ENCODE results near the gene KLRC1. TPM values are rescaled to one million over a fixed set of nuclear protein-coding genes. Genes with fewer than 3 reads are reported as not detected.
"Not testable (repeated sequence)": the region's sequence is repeated elsewhere in the genome, so short reads cannot be mapped to it uniquely, and the experiment has no call there.

The KLRC1 gene
- polyA plus RNA-seq, 1 experiment, result not detected

DNA sequence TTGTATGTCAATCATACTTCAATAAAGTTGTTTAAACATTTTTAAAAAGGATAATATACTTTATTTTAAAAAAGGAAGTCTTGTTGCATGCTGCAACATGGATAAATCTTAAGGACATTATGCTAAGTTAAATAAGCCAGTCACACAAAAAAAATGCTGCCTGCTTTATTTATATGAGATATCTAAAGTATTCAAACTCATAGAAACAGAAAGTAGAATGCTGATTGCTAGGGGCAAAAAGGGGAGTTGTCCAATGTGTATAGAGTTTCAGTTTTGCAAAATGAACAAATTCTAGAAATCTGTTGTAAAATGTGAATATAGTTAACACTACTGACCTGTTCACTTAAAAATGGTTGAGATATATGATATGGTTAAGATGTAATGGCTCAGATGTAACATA lies 52.3 kb downstream of the KLRC1 start:
- Histone ChIP-seq H3K36me3 (ENCODE audit: control insufficient read depth, insufficient read depth, low read length) (no peaks in the 10 kb centered on the region), H3K27me3 (ENCODE audit: control insufficient read depth, insufficient read depth, low read length) (no peaks in the 10 kb centered on the region), H3K4me3 (ENCODE audit: low read depth, low read length) (no peak overlapping the region)
- POLR2A ChIA-PET, result no interaction called here
- DNase-seq (ENCODE audit: low read depth), result no peak
- TF ChIP-seq, protein P1, sequence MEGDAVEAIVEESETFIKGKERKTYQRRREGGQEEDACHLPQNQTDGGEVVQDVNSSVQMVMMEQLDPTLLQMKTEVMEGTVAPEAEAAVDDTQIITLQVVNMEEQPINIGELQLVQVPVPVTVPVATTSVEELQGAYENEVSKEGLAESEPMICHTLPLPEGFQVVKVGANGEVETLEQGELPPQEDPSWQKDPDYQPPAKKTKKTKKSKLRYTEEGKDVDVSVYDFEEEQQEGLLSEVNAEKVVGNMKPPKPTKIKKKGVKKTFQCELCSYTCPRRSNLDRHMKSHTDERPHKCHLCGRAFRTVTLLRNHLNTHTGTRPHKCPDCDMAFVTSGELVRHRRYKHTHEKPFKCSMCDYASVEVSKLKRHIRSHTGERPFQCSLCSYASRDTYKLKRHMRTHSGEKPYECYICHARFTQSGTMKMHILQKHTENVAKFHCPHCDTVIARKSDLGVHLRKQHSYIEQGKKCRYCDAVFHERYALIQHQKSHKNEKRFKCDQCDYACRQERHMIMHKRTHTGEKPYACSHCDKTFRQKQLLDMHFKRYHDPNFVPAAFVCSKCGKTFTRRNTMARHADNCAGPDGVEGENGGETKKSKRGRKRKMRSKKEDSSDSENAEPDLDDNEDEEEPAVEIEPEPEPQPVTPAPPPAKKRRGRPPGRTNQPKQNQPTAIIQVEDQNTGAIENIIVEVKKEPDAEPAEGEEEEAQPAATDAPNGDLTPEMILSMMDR (IDR thresholded peaks at IDR 0.05; ENCODE audit: insufficient read depth, low read depth, low read length), result no peak
- CTCF ChIA-PET, result no interaction called here

- POLR2A ChIA-PET, result no interaction called here
- Histone ChIP-seq H3K27me3 (ENCODE audit: control insufficient read depth, insufficient read depth, low read length) (no peaks in the 10 kb centered on the region), H3K36me3 (ENCODE audit: control insufficient read depth, insufficient read depth, low read length) (no peaks in the 10 kb centered on the region), H3K4me3 (ENCODE audit: low read depth, low read length) (no peak overlapping the region)
- CTCF ChIA-PET, result no interaction called here
- no peak for DNase-seq (ENCODE audit: low read depth)
- TF ChIP-seq, protein P1 (IDR thresholded peaks at IDR 0.05; ENCODE audit: insufficient read depth, low read depth, low read length), result no peak
Measured at GRCh38 chr12:10398168-10398567, 55.0 kb downstream of the KLRC1 start.

GRCh38 chr12:10397296-10397695 lies 55.9 kb downstream of the KLRC1 start:
- TF ChIP-seq, protein P1 (IDR thresholded peaks at IDR 0.05; ENCODE audit: insufficient read depth, low read depth, low read length), result no peak
- ChIA-PET CTCF (no interaction called here), POLR2A (no interaction called here)

DNA sequence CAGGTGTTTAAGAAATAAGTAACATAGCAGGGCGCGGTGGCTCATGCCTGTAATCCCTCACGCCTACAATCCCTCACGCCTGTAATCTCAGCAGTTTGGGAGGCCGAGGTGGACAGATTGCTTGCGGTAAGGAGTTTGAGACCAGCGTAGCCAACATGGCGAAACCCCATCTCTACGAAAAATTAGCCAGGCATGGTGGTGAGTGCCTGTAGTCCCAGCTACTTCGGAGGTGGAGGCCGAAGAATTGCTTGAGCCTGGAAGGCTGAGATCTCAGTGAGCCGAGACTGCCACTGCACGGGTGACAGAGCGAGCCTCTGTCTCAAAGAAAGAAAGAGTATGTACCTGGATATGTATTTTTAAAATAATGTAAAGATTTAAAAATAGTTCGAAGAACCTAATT lies 57.0 kb downstream of the KLRC1 start:
- H3K4me3 ChIP-seq (ENCODE audit: low read depth, low read length); CTCF ChIA-PET; H3K36me3 ChIP-seq (ENCODE audit: control insufficient read depth, insufficient read depth, low read length); DNase-seq (ENCODE audit: low read depth); POLR2A ChIA-PET; H3K27me3 ChIP-seq (ENCODE audit: control insufficient read depth, insufficient read depth, low read length): not testable (repeated sequence)

More at GRCh38 chr12:10397296-10397695, 55.9 kb downstream of the KLRC1 start:
- no peak for DNase-seq (ENCODE audit: low read depth)
- no peaks in the 10 kb centered on the region for H3K27me3 ChIP-seq (ENCODE audit: control insufficient read depth, insufficient read depth, low read length)
- no peak overlapping the region for H3K4me3 ChIP-seq (ENCODE audit: low read depth, low read length)
- H3K36me3 ChIP-seq (ENCODE audit: control insufficient read depth, insufficient read depth, low read length), result no peaks in the 10 kb centered on the region

Other genes with a start within 250 kb of the KLRC1 start
- 192 and 275 TPM in 2 replicates for gene GABARAPL1, start 240.5 kb downstream of the KLRC1 start, polyA plus RNA-seq (2011; rRNA removed)
- gene KLRD1, start 145.5 kb downstream of the KLRC1 start, polyA plus RNA-seq (2011; rRNA removed), result 0.13 and 0.74 TPM in 2 replicates
- not detected in 2 replicates for gene KLRK1, start 63.3 kb downstream of the KLRC1 start, polyA plus RNA-seq (2011; rRNA removed)
- not detected in 2 replicates for gene KLRC4, start 43.6 kb downstream of the KLRC1 start, polyA plus RNA-seq (2011; rRNA removed)
- not detected in 2 replicates for gene KLRC3, start 32.8 kb downstream of the KLRC1 start, polyA plus RNA-seq (2011; rRNA removed)
- gene KLRC2, start 17.4 kb downstream of the KLRC1 start, polyA plus RNA-seq (2011; rRNA removed), result not detected in 2 replicates
- gene EIF2S3B, start 52.5 kb upstream of the KLRC1 start, polyA plus RNA-seq (2011; rRNA removed), result 0.65 and 0.66 TPM in 2 replicates
- gene MAGOHB, start 160.2 kb upstream of the KLRC1 start, polyA plus RNA-seq (2011; rRNA removed), result 10.0 and 24.6 TPM in 2 replicates
- gene STYK1, start 220.7 kb upstream of the KLRC1 start, polyA plus RNA-seq (2011; rRNA removed), result 0.74 and 0.92 TPM in 2 replicates

Measured in BJ (cell line).